GM12872 (cell line): Measurements from ENCODE around the gene ZNF850.

Experiments used
- CTCF ChIP-seq: IDR thresholded peaks from 3 replicates; pipeline ENCODE4 v1.5.1; 2011; ENCODE audit warnings: low read depth, mild to moderate bottlenecking, low read length, moderate library complexity; ENCODE audit not compliant: insufficient read depth

The ZNF850 gene

GRCh38 chr19:36772311-36773222 lies at the start of gene ZNF850:
ZNF850 (minus strand) TSS chr19:36772807; CDS start chr19:36762606, 10,201 bp downstream.
- TF ChIP-seq CTCF: no peak

GRCh38 chr19:36821758-36822157 lies 49.2 kb upstream of the ZNF850 start:
- no peak for TF ChIP-seq CTCF

- no peak for TF ChIP-seq CTCF
Observed at GRCh38 chr19:36819130-36819630, 46.6 kb upstream of the ZNF850 start.

GRCh38 chr19:36807029-36807428 lies 34.4 kb upstream of the ZNF850 start:
- TF ChIP-seq CTCF: no peak

GRCh38 chr19:36805364-36805763 lies 32.8 kb upstream of the ZNF850 start:
- TF ChIP-seq CTCF: no peak

- no peak for TF ChIP-seq CTCF
Observed at GRCh38 chr19:36797786-36798108, 25.1 kb upstream of the ZNF850 start.

GRCh38 chr19:36796714-36796992 lies 24.0 kb upstream of the ZNF850 start:
- TF ChIP-seq CTCF: no peak
